Measurements from ENCODE around the gene KASH5. TPM values are rescaled to one million over a fixed set of nuclear protein-coding genes. Genes with fewer than 3 reads are reported as not detected.

Gene KASH5
- total and polyA plus RNA-seq, 12 donors: not detected

GRCh38 chr19:49359851-49360820, 27.9 kb upstream of the KASH5 start:
- DNase-seq (no peak), ATAC-seq (no peak)
- Histone ChIP-seq H3K4me1 (peaks cover 0 to 50% (median 27%) of the 10 kb centered on the region in 9 donors), H3K36me3 (peaks cover 0 to 34% (median 16%) of the 10 kb centered on the region in 9 donors), H3K27ac (peak overlapping the region in 4 of 10 donors; percentile 30 to 47 (median 42)), H3K4me3 (no peak overlapping the region), H3K27me3 (peaks cover 0 to 31% (median 0%) of the 10 kb centered on the region in 7 donors), H3K9me3 (no peaks in the 10 kb centered on the region)
- WGBS, 2 donors: 79 to 81% methylated on average over 17 of the region's 17 CpGs
- intact Hi-C loops (cut with DNase I): loop anchor here in 1 of 10 donors (5.0 kb wide), 1 partner anchor 488 kb away; the partner anchor contains the start of gene PPP1R15A
- TF ChIP-seq, protein P1, sequence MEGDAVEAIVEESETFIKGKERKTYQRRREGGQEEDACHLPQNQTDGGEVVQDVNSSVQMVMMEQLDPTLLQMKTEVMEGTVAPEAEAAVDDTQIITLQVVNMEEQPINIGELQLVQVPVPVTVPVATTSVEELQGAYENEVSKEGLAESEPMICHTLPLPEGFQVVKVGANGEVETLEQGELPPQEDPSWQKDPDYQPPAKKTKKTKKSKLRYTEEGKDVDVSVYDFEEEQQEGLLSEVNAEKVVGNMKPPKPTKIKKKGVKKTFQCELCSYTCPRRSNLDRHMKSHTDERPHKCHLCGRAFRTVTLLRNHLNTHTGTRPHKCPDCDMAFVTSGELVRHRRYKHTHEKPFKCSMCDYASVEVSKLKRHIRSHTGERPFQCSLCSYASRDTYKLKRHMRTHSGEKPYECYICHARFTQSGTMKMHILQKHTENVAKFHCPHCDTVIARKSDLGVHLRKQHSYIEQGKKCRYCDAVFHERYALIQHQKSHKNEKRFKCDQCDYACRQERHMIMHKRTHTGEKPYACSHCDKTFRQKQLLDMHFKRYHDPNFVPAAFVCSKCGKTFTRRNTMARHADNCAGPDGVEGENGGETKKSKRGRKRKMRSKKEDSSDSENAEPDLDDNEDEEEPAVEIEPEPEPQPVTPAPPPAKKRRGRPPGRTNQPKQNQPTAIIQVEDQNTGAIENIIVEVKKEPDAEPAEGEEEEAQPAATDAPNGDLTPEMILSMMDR (IDR thresholded peaks at IDR 0.05): no peak

- Histone ChIP-seq H3K9me3 (no peaks in the 10 kb centered on the region), H3K27ac (peak overlapping the region; percentile 91 to 99 (median 96)), H3K4me1 (peaks cover 0 to 38% (median 17%) of the 10 kb centered on the region in 9 donors), H3K36me3 (peaks cover 0 to 26% (median 10%) of the 10 kb centered on the region in 9 donors), H3K4me3 (peak overlapping the region; percentile 65 to 97 (median 82)), H3K27me3 (peaks cover 0 to 31% (median 0%) of the 10 kb centered on the region in 7 donors)
- peak; percentile 89 to 92 for DNase-seq
- intact Hi-C loops (cut with DNase I): loop anchor here in 3 of 10 donors (2.0 to 5.0 kb wide), 3 partner anchors 23 to 489 kb away; partner anchors contain the start of gene PPP1R15A (in 1 of the 3)
- ATAC-seq: peak; percentile 44 to 73 (median 65)
- WGBS, 2 donors: 1 to 2% methylated on average over 17 to 27 of the region's 27 CpGs
- TF ChIP-seq, protein P1 (IDR thresholded peaks at IDR 0.05): no peak
These were observed 26.5 kb upstream of the KASH5 start for GRCh38 chr19:49361438-49362047.

DNA sequence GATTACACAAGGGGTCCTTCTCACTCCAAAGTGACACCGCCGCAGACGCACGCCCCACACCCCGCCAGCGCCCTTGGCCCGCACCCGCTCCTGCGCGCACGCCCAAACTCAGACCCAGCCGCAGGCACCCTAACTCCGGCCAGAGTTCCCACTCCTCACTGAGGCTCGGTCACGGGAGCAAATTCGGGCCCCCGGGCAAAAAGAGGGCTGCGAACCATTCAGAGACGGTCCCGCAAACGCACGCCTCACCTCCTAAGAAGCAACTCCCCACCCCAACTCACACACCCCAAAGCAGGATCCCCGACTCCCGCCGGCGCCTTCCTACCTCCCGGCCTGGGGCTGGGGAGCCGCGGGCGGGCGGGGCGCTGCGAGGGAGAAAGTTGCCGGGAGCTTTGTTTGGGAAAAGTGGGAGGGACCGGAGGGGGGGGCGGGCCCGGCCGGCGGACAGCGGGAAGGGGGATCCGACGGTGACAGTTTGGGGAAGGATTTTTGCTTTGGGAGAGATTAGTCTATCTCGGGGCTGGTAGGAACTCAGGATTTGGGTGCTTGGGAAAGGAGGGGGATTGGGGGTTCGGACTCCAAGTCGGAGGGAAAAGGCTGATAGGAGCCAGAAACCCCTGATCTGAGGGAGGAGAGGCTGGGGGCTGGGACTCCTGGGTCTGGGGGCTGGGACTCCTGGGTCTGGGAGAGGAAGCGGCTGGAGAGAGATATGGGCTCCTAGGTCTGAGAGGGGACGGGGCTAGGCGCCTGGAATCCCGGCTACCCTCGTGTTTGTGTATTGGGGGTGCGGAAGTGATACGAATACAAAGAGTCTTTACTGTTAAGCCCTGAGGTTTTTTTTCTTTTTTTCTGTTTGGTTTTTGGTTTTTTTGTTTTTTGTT, 25.8 kb upstream of the KASH5 start, which contains the start of gene TEAD2:
Gene TEAD2, minus strand, starts transcription at position 369 of the 881 bp plus-strand sequence. CDS start 2,341 bp downstream, outside the sequence.
- H3K9me3 ChIP-seq: no peaks in the 10 kb centered on the region
- peak within 1 kb of the TSS; percentile 65 to 97 (median 82) for H3K4me3 ChIP-seq
- H3K4me1 ChIP-seq: peaks cover 0 to 33% (median 14%) of the 10 kb centered on the region in 9 donors
- intact Hi-C loops (cut with DNase I): loop anchor here in 3 of 10 donors (2.0 to 5.0 kb wide), 3 partner anchors 23 to 490 kb away; partner anchors contain the start of gene PPP1R15A (in 1 of the 3)
- DNase-seq: peak; percentile 84 to 90
- peaks cover 0 to 31% (median 0%) of the 10 kb centered on the region in 7 donors for H3K27me3 ChIP-seq
- TF ChIP-seq, protein P1 (IDR thresholded peaks at IDR 0.05): no peak
- 0 to 1% methylated on average over 52 of the region's 52 CpGs for WGBS, 2 donors
- H3K27ac ChIP-seq: peak within 1 kb of the TSS; percentile 91 to 99 (median 96)
- H3K36me3 ChIP-seq: peaks cover 0 to 24% (median 10%) of the 10 kb centered on the region in 9 donors
- ATAC-seq: peak; percentile 39 to 82 (median 74)

Measured in heart right ventricle (tissue), 16 donors.